ENCODE results near the gene CRB3.

- TF ChIP-seq CTCF (IDR thresholded peaks at IDR 0.05; ENCODE audit: control extremely low read depth in 1 of 3, insufficient read depth in 1 of 3, low read depth in 1 of 3, low read length in 3 of 3) (no peak), CHD7 (IDR thresholded peaks at IDR 0.05; ENCODE audit: insufficient replicate concordance, low read length) (no peak), BACH1 (IDR thresholded peaks at IDR 0.05; ENCODE audit: low read length) (no peak), SIX5 (IDR thresholded peaks at IDR 0.05; ENCODE audit: low read depth, low read length) (no peak), EP300 (IDR thresholded peaks at IDR 0.05; ENCODE audit: borderline replicate concordance in 1 of 2, low read depth in 2 of 2, low read length in 2 of 2) (no peak), HDAC2 (IDR thresholded peaks at IDR 0.05; ENCODE audit: borderline replicate concordance in 1 of 2, low read depth in 2 of 2, low read length in 2 of 2) (no peak), FOSL1 (IDR thresholded peaks at IDR 0.05; ENCODE audit: insufficient read depth, low read depth, low read length) (no peak), EZH2 (IDR thresholded peaks at IDR 0.05; ENCODE audit: low read depth, low read length, severe bottlenecking) (no peak), RAD21 (IDR thresholded peaks at IDR 0.05 in 1 of 2, conservative IDR thresholded peaks at IDR 0.05 in 1 of 2; ENCODE audit: low read depth in 2 of 2, low read length in 2 of 2) (no peak)
Observed at GRCh38 chr19:6516018-6516658, 52.1 kb downstream of the CRB3 start.

Data from H1 (cell line).